ENCODE measurements around the gene MRGPRF. TPM values are rescaled to one million over a fixed set of nuclear protein-coding genes. Genes with fewer than 3 reads are reported as not detected.

MRGPRF gene
- polyA plus RNA-seq, 1 donor from 2014 or later: not detected

DNA sequence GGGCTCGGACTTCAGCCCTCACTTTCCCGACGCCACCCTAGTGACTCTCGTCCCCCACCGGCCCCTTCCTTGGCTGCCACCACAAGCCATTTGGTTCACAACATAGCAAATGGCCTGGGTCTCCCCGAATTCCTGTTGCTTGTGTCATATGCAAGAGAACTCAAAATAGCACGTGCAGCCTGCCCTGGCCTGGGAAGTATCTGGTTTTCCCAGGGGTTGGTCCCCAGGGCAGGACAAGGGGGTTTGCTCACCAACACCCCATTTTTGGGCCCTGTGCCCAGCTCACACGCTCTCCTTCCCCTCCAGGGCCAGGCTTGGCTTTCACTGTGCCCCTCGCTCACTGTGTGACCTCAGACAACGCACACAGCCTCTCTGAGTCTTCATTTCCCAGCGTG lies 22.9 kb upstream of the MRGPRF start:
- Histone ChIP-seq H3F3A (ENCODE audit: insufficient read depth, low read length, poor library complexity, severe bottlenecking) (no peaks in the 10 kb centered on the region), H3K79me2 (replicated peaks; ENCODE audit: insufficient read depth, low read length) (no peaks in the 10 kb centered on the region), H2AFZ (ENCODE audit: low read depth, low read length) (no peak overlapping the region), H3K9me3 (ENCODE audit: low read length) (no peaks in the 10 kb centered on the region), H3K9ac (ENCODE audit: low read length) (no peak overlapping the region), H3K27me3 (ENCODE audit: insufficient read depth, low read depth, low read length) (no peaks in the 10 kb centered on the region), H3K9me2 (ENCODE audit: insufficient read depth, low read length) (no peaks in the 10 kb centered on the region), H3K27ac (ENCODE audit: low read length) (no peak overlapping the region), H3K36me3 (ENCODE audit: insufficient read depth, low read length) (no peaks in the 10 kb centered on the region), H4K20me1 (ENCODE audit: insufficient read depth) (no peaks in the 10 kb centered on the region), H3K4me2 (ENCODE audit: low read length) (no peak overlapping the region), H3K4me3 (ENCODE audit: low read length) (no peak overlapping the region)
- TF ChIP-seq EZH2 (IDR thresholded peaks at IDR 0.05; ENCODE audit: borderline replicate concordance, insufficient read depth, low read length, poor library complexity, severe bottlenecking) (no peak), MXI1 (conservative IDR thresholded peaks at IDR 0.05; ENCODE audit: poor library complexity, severe bottlenecking) (no peak), TAF1 (IDR thresholded peaks at IDR 0.05; ENCODE audit: low read depth) (no peak), EP300 (conservative IDR thresholded peaks at IDR 0.05; ENCODE audit: poor library complexity, severe bottlenecking) (no peak), SMC3 (conservative IDR thresholded peaks at IDR 0.05; ENCODE audit: poor library complexity) (no peak), RAD21 (conservative IDR thresholded peaks at IDR 0.05) (no peak), POLR2AphosphoS5 (IDR thresholded peaks at IDR 0.05) (no peak), REST (IDR thresholded peaks at IDR 0.05; ENCODE audit: borderline replicate concordance) (no peak)
- TF ChIP-seq, protein P1, sequence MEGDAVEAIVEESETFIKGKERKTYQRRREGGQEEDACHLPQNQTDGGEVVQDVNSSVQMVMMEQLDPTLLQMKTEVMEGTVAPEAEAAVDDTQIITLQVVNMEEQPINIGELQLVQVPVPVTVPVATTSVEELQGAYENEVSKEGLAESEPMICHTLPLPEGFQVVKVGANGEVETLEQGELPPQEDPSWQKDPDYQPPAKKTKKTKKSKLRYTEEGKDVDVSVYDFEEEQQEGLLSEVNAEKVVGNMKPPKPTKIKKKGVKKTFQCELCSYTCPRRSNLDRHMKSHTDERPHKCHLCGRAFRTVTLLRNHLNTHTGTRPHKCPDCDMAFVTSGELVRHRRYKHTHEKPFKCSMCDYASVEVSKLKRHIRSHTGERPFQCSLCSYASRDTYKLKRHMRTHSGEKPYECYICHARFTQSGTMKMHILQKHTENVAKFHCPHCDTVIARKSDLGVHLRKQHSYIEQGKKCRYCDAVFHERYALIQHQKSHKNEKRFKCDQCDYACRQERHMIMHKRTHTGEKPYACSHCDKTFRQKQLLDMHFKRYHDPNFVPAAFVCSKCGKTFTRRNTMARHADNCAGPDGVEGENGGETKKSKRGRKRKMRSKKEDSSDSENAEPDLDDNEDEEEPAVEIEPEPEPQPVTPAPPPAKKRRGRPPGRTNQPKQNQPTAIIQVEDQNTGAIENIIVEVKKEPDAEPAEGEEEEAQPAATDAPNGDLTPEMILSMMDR (IDR thresholded peaks at IDR 0.05; ENCODE audit: poor library complexity, severe bottlenecking): no peak

- Histone ChIP-seq H3K9me2 (ENCODE audit: insufficient read depth, low read length) (no peaks in the 10 kb centered on the region), H3K4me2 (ENCODE audit: low read length) (no peak overlapping the region), H3K9me3 (ENCODE audit: low read length) (no peaks in the 10 kb centered on the region), H3K4me3 (ENCODE audit: low read length) (no peak overlapping the region), H3K27me3 (ENCODE audit: insufficient read depth, low read depth, low read length) (no peaks in the 10 kb centered on the region), H3F3A (ENCODE audit: insufficient read depth, low read length, poor library complexity, severe bottlenecking) (no peaks in the 10 kb centered on the region), H3K36me3 (ENCODE audit: insufficient read depth, low read length) (no peaks in the 10 kb centered on the region), H2AFZ (ENCODE audit: low read depth, low read length) (no peak overlapping the region), H3K27ac (ENCODE audit: low read length) (no peak overlapping the region), H3K79me2 (replicated peaks; ENCODE audit: insufficient read depth, low read length) (no peaks in the 10 kb centered on the region), H3K9ac (ENCODE audit: low read length) (no peak overlapping the region), H4K20me1 (ENCODE audit: insufficient read depth) (no peaks in the 10 kb centered on the region)
- TF ChIP-seq, protein P1 (IDR thresholded peaks at IDR 0.05; ENCODE audit: poor library complexity, severe bottlenecking): no peak
- TF ChIP-seq EP300 (conservative IDR thresholded peaks at IDR 0.05; ENCODE audit: poor library complexity, severe bottlenecking): no peak
- no peak for TF ChIP-seq SMC3 (conservative IDR thresholded peaks at IDR 0.05; ENCODE audit: poor library complexity)
- no peak for TF ChIP-seq TAF1 (IDR thresholded peaks at IDR 0.05; ENCODE audit: low read depth)
Measured at GRCh38 chr11:69035150-69035945, 22.3 kb upstream of the MRGPRF start.

Data from neural cell (in vitro differentiated cells).